Mucosa of stomach (tissue), 1 donor: ENCODE data around the gene CDC42BPG.
A peak's percentile ranks its signal among the peaks of the same experiment; 100 is the strongest.

ENCODE experiments used
- H3K27me3 ChIP-seq: one replicate; pipeline ENCODE4 v1.7.0; 2013; ENCODE audit warnings: mild to moderate bottlenecking, low read length; ENCODE audit not compliant: control insufficient read depth, insufficient read depth
- H3K36me3 ChIP-seq: one replicate; pipeline ENCODE4 v1.7.0; 2013; ENCODE audit warnings: low read length; ENCODE audit not compliant: control insufficient read depth, insufficient read depth
- H3K4me1 ChIP-seq: one replicate; pipeline ENCODE4 v1.7.0; 2013; ENCODE audit warnings: mild to moderate bottlenecking, low read length; ENCODE audit not compliant: control insufficient read depth, insufficient read depth
- H3K4me3 ChIP-seq: one replicate; pipeline ENCODE4 v1.7.0; 2013; ENCODE audit warnings: low read length
- H3K9ac ChIP-seq: one replicate; pipeline ENCODE4 v1.7.0; 2013; ENCODE audit warnings: mild to moderate bottlenecking, low read length, moderate library complexity
- H3K9me3 ChIP-seq: one replicate; pipeline ENCODE4 v1.7.0; 2013; ENCODE audit warnings: mild to moderate bottlenecking, low read length, moderate library complexity; ENCODE audit not compliant: control insufficient read depth
- donor health status: Pancreatic carcinoma.

CDC42BPG gene

DNA sequence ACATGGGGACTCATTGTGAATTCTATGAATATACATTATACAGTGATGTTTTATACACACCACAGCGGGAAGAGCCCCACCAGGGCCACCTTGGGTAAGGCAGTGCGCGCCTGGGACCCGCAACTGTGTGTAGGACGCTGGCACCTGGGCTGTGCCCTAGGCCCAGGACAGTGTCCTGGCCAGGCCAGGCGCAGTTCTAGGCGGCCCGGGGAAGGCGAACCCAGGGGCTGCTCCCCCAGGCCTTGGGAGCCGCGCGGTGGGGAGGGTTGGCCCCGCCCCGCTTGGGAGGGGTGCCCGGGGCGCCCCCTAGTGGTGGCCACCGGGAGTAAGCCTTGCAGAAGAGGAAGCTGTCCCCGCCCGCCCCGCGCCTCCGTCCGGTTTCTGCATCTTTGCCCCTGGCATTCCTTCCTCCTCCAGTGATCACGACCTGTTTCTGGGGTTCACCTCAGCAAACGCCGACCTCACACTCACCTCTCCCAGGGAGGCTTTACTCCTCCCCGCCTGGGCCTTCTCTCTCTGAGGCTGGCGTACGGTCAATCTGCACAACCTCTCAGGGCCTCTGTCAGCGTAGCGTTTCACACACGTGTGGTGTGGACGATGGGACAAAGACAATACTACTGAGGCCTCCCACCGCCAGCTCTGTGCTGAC lies 43.4 kb upstream of the CDC42BPG start:
- H3K27me3 ChIP-seq, result no peaks in the 10 kb centered on the region
- H3K4me3 ChIP-seq, result peak overlapping the region; percentile 1
- H3K36me3 ChIP-seq, result peaks cover 12% of the 10 kb centered on the region
- peaks cover 47% of the 10 kb centered on the region for H3K4me1 ChIP-seq
- H3K9ac ChIP-seq, result peak overlapping the region; percentile 23
- no peaks in the 10 kb centered on the region for H3K9me3 ChIP-seq

DNA sequence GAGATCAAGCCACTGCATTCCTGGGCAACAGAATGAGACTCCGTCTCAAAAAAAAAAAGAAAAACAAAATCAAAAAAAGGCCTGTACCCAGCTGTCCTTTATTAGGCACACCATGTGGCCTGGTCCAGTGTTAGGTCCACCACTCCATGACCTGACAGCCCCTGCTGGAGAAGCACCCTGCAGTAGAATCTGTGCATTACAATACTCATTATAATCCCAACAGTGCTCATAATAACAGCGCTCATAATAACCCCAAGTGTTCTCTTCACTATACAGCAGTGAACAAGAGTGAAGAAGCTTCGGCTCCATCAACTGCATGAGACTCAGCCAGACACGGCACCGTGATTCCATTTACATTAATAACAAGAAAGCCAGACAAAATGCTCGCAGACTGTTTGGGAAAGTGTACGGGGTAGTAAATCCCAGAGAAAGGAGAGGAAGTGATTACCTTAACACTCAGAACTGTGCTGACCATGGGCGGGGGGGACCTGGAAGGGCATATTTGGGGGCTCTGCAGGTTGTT lies 42.8 kb upstream of the CDC42BPG start:
- H3K36me3 ChIP-seq, result peaks cover 6% of the 10 kb centered on the region
- peak overlapping the region; percentile 23 for H3K9ac ChIP-seq
- H3K4me3 ChIP-seq, result peak overlapping the region; percentile 1

GRCh38 chr11:64885367-64886286 lies 41.2 kb upstream of the CDC42BPG start:
- Histone ChIP-seq H3K4me3 (no peak overlapping the region), H3K4me1 (peaks cover 46% of the 10 kb centered on the region), H3K27me3 (no peaks in the 10 kb centered on the region), H3K9ac (no peak overlapping the region), H3K9me3 (no peaks in the 10 kb centered on the region), H3K36me3 (no peaks in the 10 kb centered on the region)

More for the DNA sequence above, 42.8 kb upstream of the CDC42BPG start:
- no peaks in the 10 kb centered on the region for H3K27me3 ChIP-seq
- H3K4me1 ChIP-seq, result peaks cover 47% of the 10 kb centered on the region
- no peaks in the 10 kb centered on the region for H3K9me3 ChIP-seq

DNA sequence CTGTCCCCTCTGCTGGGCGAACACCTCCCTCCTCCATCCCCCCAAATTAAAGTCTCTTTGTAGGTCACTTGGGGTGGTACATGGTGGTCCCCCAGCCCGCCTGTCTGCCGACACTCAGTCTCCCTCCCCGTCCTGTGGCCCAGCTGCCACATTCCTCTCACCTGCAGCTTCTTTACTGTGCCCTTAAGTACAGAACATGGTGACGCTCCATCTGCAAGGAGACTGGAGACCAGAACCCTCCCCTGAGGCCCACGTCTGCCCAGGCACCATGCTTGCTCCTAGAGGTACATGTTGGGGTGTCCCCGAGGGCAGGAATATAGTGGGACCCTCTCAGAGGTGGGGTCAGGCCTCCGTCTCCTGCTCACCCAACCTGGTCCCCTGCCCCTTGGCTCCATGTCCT lies 39.6 kb upstream of the CDC42BPG start:
- H3K9me3 ChIP-seq, result no peaks in the 10 kb centered on the region
- H3K27me3 ChIP-seq, result no peaks in the 10 kb centered on the region
- no peak overlapping the region for H3K9ac ChIP-seq
- H3K4me1 ChIP-seq, result peaks cover 46% of the 10 kb centered on the region
- no peaks in the 10 kb centered on the region for H3K36me3 ChIP-seq
- H3K4me3 ChIP-seq, result no peak overlapping the region

DNA sequence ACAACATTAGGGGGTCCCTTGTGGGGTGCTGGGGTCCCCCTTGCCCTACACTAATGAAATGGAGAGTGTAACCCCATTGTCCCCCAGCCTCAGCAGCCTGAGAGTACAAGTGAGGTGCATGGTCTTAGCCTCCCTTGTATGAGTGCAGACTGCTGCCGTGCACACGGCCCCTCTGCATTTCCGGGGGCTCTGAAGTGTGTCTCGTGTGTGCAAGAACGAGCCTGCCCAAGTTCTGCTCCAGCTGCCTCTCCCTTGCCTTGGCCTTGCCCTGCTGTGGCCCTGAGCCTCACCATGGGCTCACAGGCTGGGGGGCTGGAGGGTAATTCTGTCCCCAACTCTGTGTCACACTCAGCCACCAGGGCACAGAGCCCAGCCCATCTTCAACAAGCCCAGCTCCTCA lies 39.1 kb upstream of the CDC42BPG start:
- peaks cover 42% of the 10 kb centered on the region for H3K4me1 ChIP-seq
- no peak overlapping the region for H3K9ac ChIP-seq
- H3K9me3 ChIP-seq, result no peaks in the 10 kb centered on the region

GRCh38 chr11:64882243-64882642 lies 37.8 kb upstream of the CDC42BPG start:
- no peaks in the 10 kb centered on the region for H3K27me3 ChIP-seq
- peaks cover 28% of the 10 kb centered on the region for H3K4me1 ChIP-seq
- no peaks in the 10 kb centered on the region for H3K9me3 ChIP-seq
- no peak overlapping the region for H3K9ac ChIP-seq
- no peak overlapping the region for H3K4me3 ChIP-seq
- no peaks in the 10 kb centered on the region for H3K36me3 ChIP-seq

More for the DNA sequence above, 39.1 kb upstream of the CDC42BPG start:
- no peaks in the 10 kb centered on the region for H3K27me3 ChIP-seq
- H3K36me3 ChIP-seq, result no peaks in the 10 kb centered on the region
- no peak overlapping the region for H3K4me3 ChIP-seq

GRCh38 chr11:64881476-64881875 lies 37.0 kb upstream of the CDC42BPG start:
- Histone ChIP-seq H3K4me3 (no peak overlapping the region), H3K4me1 (peaks cover 27% of the 10 kb centered on the region), H3K9me3 (no peaks in the 10 kb centered on the region), H3K27me3 (no peaks in the 10 kb centered on the region), H3K36me3 (no peaks in the 10 kb centered on the region), H3K9ac (no peak overlapping the region)

- Histone ChIP-seq H3K4me1 (peaks cover 26% of the 10 kb centered on the region), H3K27me3 (no peaks in the 10 kb centered on the region), H3K9ac (no peak overlapping the region)
Observed at GRCh38 chr11:64880240-64881001, 36.0 kb upstream of the CDC42BPG start.

GRCh38 chr11:64879244-64879900 lies 34.9 kb upstream of the CDC42BPG start:
- no peaks in the 10 kb centered on the region for H3K9me3 ChIP-seq
- H3K4me1 ChIP-seq, result peaks cover 24% of the 10 kb centered on the region
- no peaks in the 10 kb centered on the region for H3K27me3 ChIP-seq
- H3K4me3 ChIP-seq, result peak overlapping the region; percentile 73
- peak overlapping the region; percentile 94 for H3K9ac ChIP-seq
- H3K36me3 ChIP-seq, result no peaks in the 10 kb centered on the region

More at GRCh38 chr11:64880240-64881001, 36.0 kb upstream of the CDC42BPG start:
- Histone ChIP-seq H3K9me3 (no peaks in the 10 kb centered on the region), H3K4me3 (no peak overlapping the region), H3K36me3 (no peaks in the 10 kb centered on the region)

GRCh38 chr11:64878494-64879243 lies 34.2 kb upstream of the CDC42BPG start, which contains the start of gene EHD1:
TSS of gene EHD1 (minus strand) at chr11:64878621. CDS start at chr11:64878464, 157 bp downstream.
- H3K4me1 ChIP-seq, result peaks cover 24% of the 10 kb centered on the region
- H3K4me3 ChIP-seq, result peak within 1 kb of the TSS; percentile 73
- no peaks in the 10 kb centered on the region for H3K27me3 ChIP-seq
- no peaks in the 10 kb centered on the region for H3K36me3 ChIP-seq
- peak within 1 kb of the TSS; percentile 94 for H3K9ac ChIP-seq
- no peaks in the 10 kb centered on the region for H3K9me3 ChIP-seq

DNA sequence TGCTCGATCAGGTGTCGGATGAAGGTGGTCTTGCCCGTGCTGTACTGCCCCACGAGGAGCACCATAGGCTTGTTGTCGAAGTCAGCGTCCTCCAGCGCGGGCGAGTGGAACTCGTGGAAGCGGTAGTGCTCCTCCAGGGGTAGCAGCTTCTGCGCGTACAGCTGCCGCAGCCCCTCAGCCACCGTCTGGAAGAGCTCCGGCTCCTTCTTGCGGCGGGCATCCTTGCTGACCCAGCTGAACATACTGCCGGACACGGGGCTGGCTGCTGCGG lies 33.7 kb upstream of the CDC42BPG start:
- Histone ChIP-seq H3K4me3 (peak overlapping the region; percentile 36), H3K4me1 (peaks cover 24% of the 10 kb centered on the region), H3K9ac (peak overlapping the region; percentile 82), H3K36me3 (no peaks in the 10 kb centered on the region), H3K9me3 (no peaks in the 10 kb centered on the region), H3K27me3 (no peaks in the 10 kb centered on the region)
